SHP77 treated with DMSO at 0.1 percent for 48 hours (cell line): ENCODE measurements around the gene KCNMA1.

ENCODE experiments used
- DNase-seq: peaks from one replicate; lab custom pipeline; 2025; lab: John Stamatoyannopoulos, UW

KCNMA1 gene

GRCh38 chr10:77507291-77507880 lies 130.2 kb downstream of the KCNMA1 start:
- DNase-seq = no peak

GRCh38 chr10:77506517-77507200 lies 130.9 kb downstream of the KCNMA1 start:
- DNase-seq = no peak

GRCh38 chr10:77505431-77506334 lies 131.9 kb downstream of the KCNMA1 start:
- no peak for DNase-seq

GRCh38 chr10:77504873-77505257 lies 132.7 kb downstream of the KCNMA1 start:
- DNase-seq = no peak

GRCh38 chr10:77504196-77504872 lies 133.3 kb downstream of the KCNMA1 start:
- DNase-seq = no peak

GRCh38 chr10:77501846-77502261 lies 135.8 kb downstream of the KCNMA1 start:
- DNase-seq = no peak

GRCh38 chr10:77501152-77501845 lies 136.3 kb downstream of the KCNMA1 start:
- DNase-seq = no peak

GRCh38 chr10:77500754-77501151 lies 136.9 kb downstream of the KCNMA1 start:
- no peak for DNase-seq

- no peak for DNase-seq
Measured at GRCh38 chr10:77498829-77499228, 138.8 kb downstream of the KCNMA1 start.

GRCh38 chr10:77498210-77498609 lies 139.4 kb downstream of the KCNMA1 start:
- DNase-seq = no peak

GRCh38 chr10:77497748-77498147 lies 139.9 kb downstream of the KCNMA1 start:
- DNase-seq = no peak

- DNase-seq = no peak
Measured at GRCh38 chr10:77496941-77497420, 140.6 kb downstream of the KCNMA1 start.

- DNase-seq = no peak
Measured at GRCh38 chr10:77494756-77495541, 142.7 kb downstream of the KCNMA1 start.

- DNase-seq = no peak
Measured at GRCh38 chr10:77494327-77494726, 143.3 kb downstream of the KCNMA1 start.

GRCh38 chr10:77493851-77494261 lies 143.8 kb downstream of the KCNMA1 start:
- no peak for DNase-seq

- DNase-seq = no peak
Measured at GRCh38 chr10:77493239-77493806, 144.3 kb downstream of the KCNMA1 start.

GRCh38 chr10:77492368-77492994 lies 145.1 kb downstream of the KCNMA1 start:
- DNase-seq = no peak

GRCh38 chr10:77490534-77491314 lies 146.9 kb downstream of the KCNMA1 start:
- DNase-seq = no peak

- DNase-seq = no peak
Measured at GRCh38 chr10:77486517-77486916, 151.1 kb downstream of the KCNMA1 start.
